Peyer's patch (tissue), 4 donors: ENCODE data around the gene FBXW7. TPM values are rescaled to one million over a fixed set of nuclear protein-coding genes. Genes with fewer than 3 reads are reported as not detected.

Experiments
- DNase-seq, 3 donors: peaks; one replicate each; pipeline ENCODE4 v3.0.0-alpha.2; 2017 to 2019
- H3K27ac ChIP-seq, 4 donors: fragments of 200-600 bp; sonication (generic); one replicate each; pipeline ENCODE4 v1.5.1; 2016 to 2019
- H3K27me3 ChIP-seq, 2 donors: fragments of 200-600 bp; sonication (generic); one replicate each; pipeline ENCODE4 v1.5.1; 2019
- H3K36me3 ChIP-seq, 3 donors: fragments of 200-600 bp; sonication (generic); one replicate each; pipeline ENCODE4 v1.5.1; 2016 to 2019
- H3K4me1 ChIP-seq, 4 donors: fragments of 200-600 bp; sonication (generic); one replicate each; pipeline ENCODE4 v1.5.1; 2016 to 2019
- H3K4me3 ChIP-seq, 4 donors: fragments of 200-600 bp; sonication (generic); 1 replicate in 3 of 4; 2 replicates in 1 of 4; pipeline ENCODE4 v1.5.1; 2016 to 2019; ENCODE audit warnings: mild to moderate bottlenecking in 1 of 4
- H3K9me3 ChIP-seq, 4 donors: fragments of 200-600 bp; sonication (generic); one replicate each; pipeline ENCODE4 v1.5.1; 2016 to 2019; ENCODE audit warnings: mild to moderate bottlenecking in 1 of 4
- POLR2A ChIP-seq, 2 donors: fragments of 450-650 bp; IDR thresholded peaks; one replicate each; pipeline ENCODE4 v1.5.1; 2017; ENCODE audit warnings: antibody characterized with exemption in 2 of 2, mild to moderate bottlenecking in 2 of 2, moderate library complexity in 2 of 2
- total RNA-seq, 4 donors: library from RNA; depleted of rRNA; stranded (reverse); fragments of >200 nt; gene quantifications; one replicate each; pipeline ENCODE4 v1.1.0, GENCODE V29; 2016
- TF ChIP-seq, protein P1 (sequence below), 6 experiments: fragments of 450-650 bp in 4 of 6; fragments of 200-600 bp in 2 of 6; sonication (generic) in 1 of 6; IDR thresholded peaks; one replicate each; pipeline ENCODE4 v1.5.1; 2017 to 2019; ENCODE audit warnings: antibody characterized with exemption in 6 of 6, mild to moderate bottlenecking in 3 of 6, moderate library complexity in 1 of 6

FBXW7 gene
- total RNA-seq, 4 donors from 2014 or later: 33.4 to 120 (median 43.0) TPM

DNA sequence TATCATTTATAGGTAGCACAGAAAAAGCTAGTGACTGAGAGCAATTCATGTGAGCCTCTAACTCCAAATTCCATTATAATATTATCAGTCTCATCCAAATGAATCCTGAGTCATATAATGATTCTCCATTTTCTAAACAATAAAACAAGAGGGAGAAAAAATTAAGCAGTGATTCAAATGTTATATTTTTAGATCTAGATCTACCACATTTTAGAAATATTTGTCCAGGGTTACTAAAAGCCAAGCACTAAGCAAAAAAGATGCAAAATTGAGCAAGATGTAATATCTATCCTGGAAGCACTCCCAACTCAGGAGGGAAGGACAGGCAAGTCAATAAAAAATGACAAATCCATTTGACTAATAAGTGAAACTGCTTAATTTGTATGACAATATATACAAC, 172.8 kb downstream of the FBXW7 start:
- Histone ChIP-seq H3K27ac (no peak overlapping the region), H3K4me3 (no peak overlapping the region), H3K9me3 (no peaks in the 10 kb centered on the region), H3K4me1 (no peaks in the 10 kb centered on the region), H3K36me3 (no peaks in the 10 kb centered on the region), H3K27me3 (no peaks in the 10 kb centered on the region)
- no peak for TF ChIP-seq POLR2A (IDR thresholded peaks at IDR 0.05)
- TF ChIP-seq, protein P1, sequence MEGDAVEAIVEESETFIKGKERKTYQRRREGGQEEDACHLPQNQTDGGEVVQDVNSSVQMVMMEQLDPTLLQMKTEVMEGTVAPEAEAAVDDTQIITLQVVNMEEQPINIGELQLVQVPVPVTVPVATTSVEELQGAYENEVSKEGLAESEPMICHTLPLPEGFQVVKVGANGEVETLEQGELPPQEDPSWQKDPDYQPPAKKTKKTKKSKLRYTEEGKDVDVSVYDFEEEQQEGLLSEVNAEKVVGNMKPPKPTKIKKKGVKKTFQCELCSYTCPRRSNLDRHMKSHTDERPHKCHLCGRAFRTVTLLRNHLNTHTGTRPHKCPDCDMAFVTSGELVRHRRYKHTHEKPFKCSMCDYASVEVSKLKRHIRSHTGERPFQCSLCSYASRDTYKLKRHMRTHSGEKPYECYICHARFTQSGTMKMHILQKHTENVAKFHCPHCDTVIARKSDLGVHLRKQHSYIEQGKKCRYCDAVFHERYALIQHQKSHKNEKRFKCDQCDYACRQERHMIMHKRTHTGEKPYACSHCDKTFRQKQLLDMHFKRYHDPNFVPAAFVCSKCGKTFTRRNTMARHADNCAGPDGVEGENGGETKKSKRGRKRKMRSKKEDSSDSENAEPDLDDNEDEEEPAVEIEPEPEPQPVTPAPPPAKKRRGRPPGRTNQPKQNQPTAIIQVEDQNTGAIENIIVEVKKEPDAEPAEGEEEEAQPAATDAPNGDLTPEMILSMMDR (IDR thresholded peaks at IDR 0.05): no peak
- no peak for DNase-seq

DNA sequence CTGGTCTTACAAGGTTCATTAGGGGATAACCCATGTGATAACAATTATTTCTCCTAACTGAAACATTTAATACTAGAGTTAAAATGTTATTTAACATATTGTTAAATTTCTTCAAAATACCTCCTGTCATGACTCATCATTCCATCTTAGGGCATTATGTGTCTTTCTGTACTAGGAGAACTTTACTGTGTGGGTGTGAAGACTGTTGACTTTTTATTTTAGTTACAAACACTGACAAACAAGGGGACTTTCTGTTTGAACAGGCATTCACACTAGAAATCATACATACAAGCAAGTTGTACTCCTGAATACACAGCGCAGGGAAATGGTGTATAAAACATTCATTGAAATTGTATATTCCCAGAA, 175.9 kb downstream of the FBXW7 start:
- Histone ChIP-seq H3K4me3 (no peak overlapping the region), H3K27ac (no peak overlapping the region), H3K27me3 (no peaks in the 10 kb centered on the region), H3K9me3 (no peaks in the 10 kb centered on the region), H3K36me3 (no peaks in the 10 kb centered on the region), H3K4me1 (no peaks in the 10 kb centered on the region)
- TF ChIP-seq, protein P1 (IDR thresholded peaks at IDR 0.05): no peak
- TF ChIP-seq POLR2A (IDR thresholded peaks at IDR 0.05): no peak
- no peak for DNase-seq

DNA sequence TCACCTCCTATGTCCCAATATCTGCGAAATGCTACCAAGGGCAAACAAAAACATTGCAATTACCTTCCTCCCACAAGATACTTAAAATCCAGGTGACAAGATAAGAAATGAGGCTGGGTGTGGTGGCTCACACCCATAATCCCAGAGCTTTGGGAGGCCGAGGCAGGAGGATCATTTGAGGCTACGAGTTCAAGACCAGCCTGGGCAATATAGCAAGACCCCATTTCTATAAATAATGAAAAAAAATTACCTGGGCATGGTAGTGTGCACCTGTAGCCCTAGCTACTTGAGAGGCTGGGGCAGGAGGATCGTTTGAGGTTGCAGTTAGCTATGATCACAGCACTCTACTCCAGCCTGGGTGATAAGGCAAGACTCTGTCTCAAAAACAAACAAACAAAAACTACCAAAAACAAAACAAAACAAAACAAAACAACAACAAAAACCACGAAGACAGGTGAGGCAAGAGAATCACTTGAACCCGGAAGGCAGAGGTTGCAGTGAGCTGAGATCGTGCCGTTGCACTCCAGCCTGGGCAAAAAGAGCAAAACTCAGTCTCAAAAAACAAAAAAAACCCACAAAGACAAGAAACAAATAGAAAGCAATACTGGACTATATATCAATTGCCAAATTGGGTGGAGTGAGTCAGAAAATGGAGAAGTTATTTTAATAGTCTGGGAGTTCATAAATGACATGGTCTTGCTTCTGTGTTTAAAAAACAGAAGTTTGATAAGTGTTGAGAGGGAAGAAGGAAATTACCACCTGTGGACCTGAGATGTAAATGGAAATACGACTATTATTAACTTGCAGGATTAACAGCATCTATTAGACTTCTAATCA, 176.5 kb downstream of the FBXW7 start:
- no peak overlapping the region for H3K4me3 ChIP-seq
- TF ChIP-seq, protein P1 (IDR thresholded peaks at IDR 0.05): no peak
- TF ChIP-seq POLR2A (IDR thresholded peaks at IDR 0.05): no peak
- H3K9me3 ChIP-seq: no peaks in the 10 kb centered on the region
- no peaks in the 10 kb centered on the region for H3K4me1 ChIP-seq
- H3K27ac ChIP-seq: no peak overlapping the region
- no peaks in the 10 kb centered on the region for H3K36me3 ChIP-seq
- no peaks in the 10 kb centered on the region for H3K27me3 ChIP-seq
- DNase-seq: no peak

DNA sequence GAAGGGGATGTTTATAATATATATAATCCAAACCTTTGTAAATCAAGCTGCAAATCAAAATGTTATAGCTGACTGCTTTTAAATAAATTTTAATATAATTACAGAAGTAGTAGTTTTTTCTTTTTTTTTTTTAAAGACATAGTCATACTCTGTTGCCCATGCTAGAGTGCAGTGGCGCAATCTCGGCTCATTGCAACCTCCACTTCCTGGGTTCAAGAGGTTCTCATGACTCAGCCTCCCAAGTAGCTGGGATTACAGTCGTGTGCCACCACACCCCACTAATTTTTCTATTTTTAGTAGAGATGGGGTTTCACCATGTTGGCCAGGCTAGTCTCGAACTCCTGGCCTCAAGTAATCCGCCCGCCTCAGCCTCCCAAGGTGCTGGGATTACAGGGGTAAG, 178.7 kb downstream of the FBXW7 start:
- Histone ChIP-seq H3K9me3 (no peaks in the 10 kb centered on the region), H3K27me3 (no peaks in the 10 kb centered on the region), H3K27ac (no peak overlapping the region), H3K4me3 (no peak overlapping the region), H3K4me1 (no peaks in the 10 kb centered on the region), H3K36me3 (no peaks in the 10 kb centered on the region)
- TF ChIP-seq, protein P1 (IDR thresholded peaks at IDR 0.05): no peak
- TF ChIP-seq POLR2A (IDR thresholded peaks at IDR 0.05): no peak
- peak in 1 of 3 donors; percentile 50 for DNase-seq

DNA sequence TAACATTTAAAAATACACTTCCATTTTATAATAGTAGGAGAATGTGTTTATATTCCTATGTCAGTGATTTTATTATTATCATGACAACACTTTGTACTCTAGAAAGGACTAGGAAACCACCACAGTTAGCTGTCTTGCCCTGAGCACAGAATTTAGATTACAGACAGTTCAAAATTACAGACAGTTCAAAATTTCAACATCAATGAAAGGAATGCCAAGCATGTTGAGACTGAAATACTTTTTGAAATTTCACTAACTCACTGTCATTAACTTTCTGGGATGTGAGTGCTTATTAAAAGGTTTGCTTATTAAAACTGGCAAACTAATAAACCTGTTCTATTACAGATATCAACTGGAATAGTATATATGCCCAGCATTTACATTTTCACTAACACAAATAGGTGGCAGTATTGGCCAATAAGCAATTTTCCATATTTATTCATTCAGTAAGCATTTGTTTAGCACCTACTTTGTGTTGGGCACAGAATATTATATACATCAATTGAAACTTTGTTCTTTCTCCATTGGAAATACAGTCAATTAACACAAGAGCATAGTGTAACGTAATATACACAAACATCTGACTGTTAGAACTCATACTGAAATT, 179.4 kb downstream of the FBXW7 start:
- H3K27me3 ChIP-seq: no peaks in the 10 kb centered on the region
- H3K4me1 ChIP-seq: no peaks in the 10 kb centered on the region
- H3K9me3 ChIP-seq: no peaks in the 10 kb centered on the region
- H3K36me3 ChIP-seq: no peaks in the 10 kb centered on the region
- TF ChIP-seq POLR2A (IDR thresholded peaks at IDR 0.05): no peak
- TF ChIP-seq, protein P1 (IDR thresholded peaks at IDR 0.05): peak in 2 of 6 experiments; percentile 3 to 9
- DNase-seq: no peak
- no peak overlapping the region for H3K4me3 ChIP-seq
- H3K27ac ChIP-seq: no peak overlapping the region
